ENCODE measurements around the gene CAPZB.

GRCh38 chr1:19337289-19337688 is 148.1 kb downstream of the CAPZB start:
- TF ChIP-seq EZH2 (IDR thresholded peaks at IDR 0.05; ENCODE audit: insufficient read depth, poor library complexity, severe bottlenecking) (no peak), EZH2phosphoT487 (IDR thresholded peaks at IDR 0.05; ENCODE audit: insufficient read depth, low read depth) (no peak)
